ENCODE results near the gene DNAJC24. TPM values are rescaled to one million over a fixed set of nuclear protein-coding genes. Genes with fewer than 3 reads are reported as not detected.

The DNAJC24 gene
- total RNA-seq, 1 experiment from 2014 or later = 9.3 TPM

- POLR2A ChIA-PET (ENCODE audit: unreplicated experiment) = interaction anchor here (0.9 kb wide), 1 partner anchor 1853 kb away, joined by 6 read pairs; no protein-coding TSS in a partner anchor
- Histone ChIP-seq H3K4me3 (ENCODE audit: low read length) (no peak overlapping the region), H3K27me3 (ENCODE audit: low read length) (no peaks in the 10 kb centered on the region), H3K9me3 (ENCODE audit: low read length) (no peaks in the 10 kb centered on the region), H3K9me2 (replicated peaks; ENCODE audit: low read length) (no peaks in the 10 kb centered on the region), H3K9ac (ENCODE audit: low read length) (no peak overlapping the region), H3K4me1 (ENCODE audit: insufficient read depth, low read length) (peaks cover 21% of the 10 kb centered on the region), H3F3A (ENCODE audit: low read length, unreplicated experiment) (no peaks in the 10 kb centered on the region), H4K20me1 (ENCODE audit: low read length) (no peaks in the 10 kb centered on the region), H3K27ac (ENCODE audit: low read length) (no peak overlapping the region), H3K79me2 (ENCODE audit: low read length) (no peaks in the 10 kb centered on the region), H3K4me2 (ENCODE audit: low read length) (no peak overlapping the region), H3K36me3 (ENCODE audit: low read depth, low read length) (no peaks in the 10 kb centered on the region), H2AFZ (ENCODE audit: low read length) (no peak overlapping the region)
- no peak for ATAC-seq
- no TSS peak for BruUV-seq (replicated peaks)
- no peak for TF ChIP-seq EZH2 (IDR thresholded peaks at IDR 0.05; ENCODE audit: low read length, unreplicated experiment)
- no peak for TF ChIP-seq EZH2phosphoT487 (IDR thresholded peaks at IDR 0.05; ENCODE audit: borderline replicate concordance, low read length)
- TF ChIP-seq CTCF (conservative IDR thresholded peaks at IDR 0.05; ENCODE audit: low read depth, low read length) = no peak
- no peak for DNase-seq
- CTCF ChIA-PET = no interaction called here
- intact Hi-C loops (cut with micrococcal nuclease) = no loop called here
Measured at GRCh38 chr11:31417816-31418215, 48.2 kb downstream of the DNAJC24 start.

GRCh38 chr11:31419138-31419537 lies 49.5 kb downstream of the DNAJC24 start:
- H2AFZ ChIP-seq (ENCODE audit: low read length) = no peak overlapping the region
- no peaks in the 10 kb centered on the region for H3K79me2 ChIP-seq (ENCODE audit: low read length)
- H3K27me3 ChIP-seq (ENCODE audit: low read length) = no peaks in the 10 kb centered on the region
- no peak for ATAC-seq
- TF ChIP-seq CTCF (conservative IDR thresholded peaks at IDR 0.05; ENCODE audit: low read depth, low read length) (no peak), EZH2phosphoT487 (IDR thresholded peaks at IDR 0.05; ENCODE audit: borderline replicate concordance, low read length) (no peak), EZH2 (IDR thresholded peaks at IDR 0.05; ENCODE audit: low read length, unreplicated experiment) (no peak)
- H3K9ac ChIP-seq (ENCODE audit: low read length) = no peak overlapping the region
- ChIA-PET POLR2A (ENCODE audit: unreplicated experiment) (interaction anchor here (0.6 kb wide), 1 partner anchor 36 kb away, joined by 3 read pairs; no protein-coding TSS in a partner anchor), CTCF (no interaction called here)
- H3K4me3 ChIP-seq (ENCODE audit: low read length) = no peak overlapping the region
- H3K36me3 ChIP-seq (ENCODE audit: low read depth, low read length) = no peaks in the 10 kb centered on the region
- DNase-seq = no peak
- no peaks in the 10 kb centered on the region for H3F3A ChIP-seq (ENCODE audit: low read length, unreplicated experiment)
- no peak overlapping the region for H3K4me2 ChIP-seq (ENCODE audit: low read length)
- no peak overlapping the region for H3K27ac ChIP-seq (ENCODE audit: low read length)
- no TSS peak for BruUV-seq (replicated peaks)
- no peaks in the 10 kb centered on the region for H3K9me3 ChIP-seq (ENCODE audit: low read length)
- H3K9me2 ChIP-seq (replicated peaks; ENCODE audit: low read length) = no peaks in the 10 kb centered on the region
- intact Hi-C loops (cut with micrococcal nuclease) = no loop called here
- H4K20me1 ChIP-seq (ENCODE audit: low read length) = no peaks in the 10 kb centered on the region
- H3K4me1 ChIP-seq (ENCODE audit: insufficient read depth, low read length) = peaks cover 20% of the 10 kb centered on the region

GRCh38 chr11:31419669-31420068 lies 50.0 kb downstream of the DNAJC24 start:
- TF ChIP-seq CTCF (conservative IDR thresholded peaks at IDR 0.05; ENCODE audit: low read depth, low read length) (no peak), EZH2 (IDR thresholded peaks at IDR 0.05; ENCODE audit: low read length, unreplicated experiment) (no peak), EZH2phosphoT487 (IDR thresholded peaks at IDR 0.05; ENCODE audit: borderline replicate concordance, low read length) (no peak)
- Histone ChIP-seq H3K27ac (ENCODE audit: low read length) (no peak overlapping the region), H3F3A (ENCODE audit: low read length, unreplicated experiment) (no peaks in the 10 kb centered on the region), H3K79me2 (ENCODE audit: low read length) (no peaks in the 10 kb centered on the region), H3K4me2 (ENCODE audit: low read length) (no peak overlapping the region), H3K36me3 (ENCODE audit: low read depth, low read length) (no peaks in the 10 kb centered on the region), H4K20me1 (ENCODE audit: low read length) (no peaks in the 10 kb centered on the region), H3K9me3 (ENCODE audit: low read length) (no peaks in the 10 kb centered on the region), H3K4me1 (ENCODE audit: insufficient read depth, low read length) (peaks cover 16% of the 10 kb centered on the region), H3K9ac (ENCODE audit: low read length) (no peak overlapping the region), H3K4me3 (ENCODE audit: low read length) (no peak overlapping the region), H2AFZ (ENCODE audit: low read length) (no peak overlapping the region), H3K27me3 (ENCODE audit: low read length) (no peaks in the 10 kb centered on the region), H3K9me2 (replicated peaks; ENCODE audit: low read length) (no peaks in the 10 kb centered on the region)
- no TSS peak for BruUV-seq (replicated peaks)
- intact Hi-C loops (cut with micrococcal nuclease) = no loop called here
- CTCF ChIA-PET = no interaction called here
- DNase-seq = peak; percentile 4
- peak; percentile 42; the same call in 1 of the 2 replicates for ATAC-seq
- POLR2A ChIA-PET (ENCODE audit: unreplicated experiment) = no interaction called here

All from PC-3 (cell line).